DMS 273 treated with DMSO at 0.1 percent for 48 hours (cell line): ENCODE data around the gene S1PR4.

Source experiments
- DNase-seq: peaks from one replicate; lab custom pipeline; 2025; lab: John Stamatoyannopoulos, UW

The S1PR4 gene, protein sequence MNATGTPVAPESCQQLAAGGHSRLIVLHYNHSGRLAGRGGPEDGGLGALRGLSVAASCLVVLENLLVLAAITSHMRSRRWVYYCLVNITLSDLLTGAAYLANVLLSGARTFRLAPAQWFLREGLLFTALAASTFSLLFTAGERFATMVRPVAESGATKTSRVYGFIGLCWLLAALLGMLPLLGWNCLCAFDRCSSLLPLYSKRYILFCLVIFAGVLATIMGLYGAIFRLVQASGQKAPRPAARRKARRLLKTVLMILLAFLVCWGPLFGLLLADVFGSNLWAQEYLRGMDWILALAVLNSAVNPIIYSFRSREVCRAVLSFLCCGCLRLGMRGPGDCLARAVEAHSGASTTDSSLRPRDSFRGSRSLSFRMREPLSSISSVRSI

GRCh38 chr19:3178377-3178972 lies at the start of gene S1PR4:
Gene S1PR4 (plus strand): TSS chr19:3178769. CDS start chr19:3178793, 24 bp downstream.
- no peak for DNase-seq

- DNase-seq, result peak; percentile 13
These were observed 49.5 kb upstream of the S1PR4 start for GRCh38 chr19:3129112-3129511.

DNA sequence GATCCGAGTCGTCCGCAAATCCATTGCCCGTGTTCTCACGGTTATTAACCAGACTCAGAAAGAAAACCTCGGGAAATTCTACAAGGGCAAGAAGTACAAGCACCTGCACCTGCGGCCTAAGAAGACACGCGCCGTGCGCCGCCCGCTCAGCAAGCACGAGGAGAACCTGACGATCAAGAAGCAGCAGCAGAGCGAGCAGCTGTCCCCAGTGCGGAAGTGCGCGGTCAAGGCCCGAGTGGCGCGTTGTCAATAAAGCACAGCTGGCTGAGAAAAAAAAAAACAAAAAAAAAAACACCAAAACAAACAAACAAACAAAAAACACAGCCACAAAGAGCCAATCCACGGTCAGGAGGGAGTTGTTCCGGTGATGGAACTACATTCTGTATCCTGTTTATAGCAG lies 47.4 kb upstream of the S1PR4 start:
- DNase-seq, result no peak

GRCh38 chr19:3132971-3133792 lies 45.4 kb upstream of the S1PR4 start:
- peak; percentile 78 for DNase-seq

DNA sequence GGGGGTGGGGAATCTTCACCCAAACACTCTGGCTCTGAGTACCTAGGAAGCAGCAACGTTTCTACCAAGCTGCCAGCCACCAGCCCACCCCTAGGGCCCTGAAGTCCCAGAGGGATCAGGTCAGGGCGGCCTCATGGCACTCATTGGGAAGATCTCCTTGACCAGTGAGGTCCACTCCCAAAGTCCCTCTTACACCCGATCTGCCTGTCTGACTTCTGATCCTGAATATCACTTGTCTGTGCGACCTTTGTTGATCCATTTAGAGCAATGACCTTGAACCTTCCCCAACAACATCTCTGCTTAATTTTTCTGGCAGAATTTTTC lies 44.8 kb upstream of the S1PR4 start:
- DNase-seq, result no peak

DNA sequence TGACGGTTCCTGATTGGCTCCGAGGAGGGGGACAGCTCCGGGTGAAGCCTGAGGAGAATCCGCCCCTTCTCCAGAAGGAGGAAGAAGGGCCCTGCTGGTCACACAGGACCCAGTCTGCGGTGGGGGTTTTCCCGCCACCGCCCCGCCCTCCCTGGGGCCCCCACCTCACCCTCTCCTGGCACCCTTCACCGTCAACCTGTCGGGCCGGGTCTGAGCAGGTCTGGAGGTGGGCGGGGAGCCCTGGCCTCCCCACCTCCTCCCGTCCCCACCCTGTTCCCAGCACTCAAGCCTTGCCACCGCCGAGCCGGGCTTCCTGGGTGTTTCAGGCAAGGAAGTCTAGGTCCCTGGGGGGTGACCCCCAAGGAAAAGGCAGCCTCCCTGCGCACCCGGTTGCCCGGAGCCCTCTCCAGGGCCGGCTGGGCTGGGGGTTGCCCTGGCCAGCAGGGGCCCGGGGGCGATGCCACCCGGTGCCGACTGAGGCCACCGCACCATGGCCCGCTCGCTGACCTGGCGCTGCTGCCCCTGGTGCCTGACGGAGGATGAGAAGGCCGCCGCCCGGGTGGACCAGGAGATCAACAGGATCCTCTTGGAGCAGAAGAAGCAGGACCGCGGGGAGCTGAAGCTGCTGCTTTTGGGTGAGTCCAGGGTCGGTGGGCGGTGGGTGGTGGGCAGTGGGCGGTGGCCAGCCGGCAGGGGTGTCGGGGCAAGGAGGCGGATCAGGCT lies 42.4 kb upstream of the S1PR4 start, which contains the start of gene GNA15:
GNA15 (plus strand) TSS at position 73 of the 723 bp plus-strand sequence; CDS start at position 491, 418 bp downstream.
- DNase-seq, result no peak

DNA sequence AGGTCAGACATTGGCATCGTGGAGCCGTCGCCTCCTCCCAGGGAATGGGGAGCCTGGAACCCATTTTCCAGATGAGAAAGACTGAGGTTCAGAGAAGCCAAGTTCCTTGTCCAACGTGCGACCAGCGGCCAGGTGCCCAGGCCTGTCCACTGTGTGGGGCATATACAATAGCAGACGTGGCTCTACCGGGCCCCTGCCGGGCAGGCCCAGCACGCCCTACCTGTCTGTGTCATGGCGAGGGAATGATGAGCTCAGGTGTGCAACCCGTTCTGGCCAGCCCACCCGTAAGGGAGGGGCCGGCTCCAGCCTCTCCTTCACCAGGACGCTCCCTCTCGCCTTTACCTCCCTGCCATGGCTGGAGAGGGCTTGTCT lies 41.9 kb upstream of the S1PR4 start:
- no peak for DNase-seq

GRCh38 chr19:3137119-3137518 lies 41.5 kb upstream of the S1PR4 start:
- DNase-seq, result no peak

DNA sequence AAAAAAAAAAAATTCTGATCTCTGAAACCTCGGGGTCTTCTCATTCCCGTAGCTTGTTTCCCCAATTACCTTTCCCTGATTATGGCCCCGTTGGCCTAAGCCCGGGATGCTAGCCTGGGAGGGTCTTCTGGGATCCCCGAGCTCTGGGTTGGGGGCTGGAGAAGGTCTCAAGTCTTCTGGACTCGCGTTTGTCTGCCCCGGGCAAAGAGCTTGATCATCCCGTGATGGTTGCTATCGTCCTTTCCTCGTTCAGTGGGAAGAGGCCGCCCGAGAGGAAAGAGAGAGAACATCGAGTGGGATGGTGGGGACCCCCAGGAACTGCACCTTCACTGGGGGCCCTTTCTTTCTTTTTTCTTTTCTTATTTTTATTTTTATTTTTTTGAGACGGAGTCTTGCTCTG lies 40.3 kb upstream of the S1PR4 start:
- no peak for DNase-seq

GRCh38 chr19:3140667-3141038 lies 37.9 kb upstream of the S1PR4 start:
- DNase-seq, result no peak

- no peak for DNase-seq
These were observed 36.3 kb upstream of the S1PR4 start for GRCh38 chr19:3142292-3142670.

DNA sequence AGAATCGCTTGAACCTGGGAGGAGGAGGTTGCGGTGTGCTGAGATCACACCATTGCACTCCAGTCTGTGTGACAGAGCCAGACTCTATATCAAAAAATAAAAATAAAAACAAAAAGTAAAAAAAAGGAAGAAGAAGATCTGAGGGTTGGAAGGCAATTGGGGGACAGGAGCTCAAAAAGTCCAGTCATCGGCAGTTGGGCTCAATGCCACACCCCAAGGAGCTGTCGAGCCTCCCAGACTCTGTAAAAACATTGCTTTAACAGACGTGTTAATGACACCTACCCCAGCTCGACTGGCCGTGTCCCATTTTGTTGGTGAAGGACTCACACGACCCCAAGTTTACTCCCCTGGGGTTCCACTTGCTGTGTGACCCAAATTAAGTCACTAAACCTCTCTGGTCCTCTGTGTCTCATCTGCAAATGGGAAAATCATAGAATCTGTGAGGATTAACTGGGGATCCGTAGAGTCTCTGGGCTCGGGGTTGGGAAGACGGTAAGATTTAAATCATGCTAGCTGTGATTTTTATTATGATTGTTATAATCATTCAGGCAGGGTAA lies 35.7 kb upstream of the S1PR4 start:
- no peak for DNase-seq

DNA sequence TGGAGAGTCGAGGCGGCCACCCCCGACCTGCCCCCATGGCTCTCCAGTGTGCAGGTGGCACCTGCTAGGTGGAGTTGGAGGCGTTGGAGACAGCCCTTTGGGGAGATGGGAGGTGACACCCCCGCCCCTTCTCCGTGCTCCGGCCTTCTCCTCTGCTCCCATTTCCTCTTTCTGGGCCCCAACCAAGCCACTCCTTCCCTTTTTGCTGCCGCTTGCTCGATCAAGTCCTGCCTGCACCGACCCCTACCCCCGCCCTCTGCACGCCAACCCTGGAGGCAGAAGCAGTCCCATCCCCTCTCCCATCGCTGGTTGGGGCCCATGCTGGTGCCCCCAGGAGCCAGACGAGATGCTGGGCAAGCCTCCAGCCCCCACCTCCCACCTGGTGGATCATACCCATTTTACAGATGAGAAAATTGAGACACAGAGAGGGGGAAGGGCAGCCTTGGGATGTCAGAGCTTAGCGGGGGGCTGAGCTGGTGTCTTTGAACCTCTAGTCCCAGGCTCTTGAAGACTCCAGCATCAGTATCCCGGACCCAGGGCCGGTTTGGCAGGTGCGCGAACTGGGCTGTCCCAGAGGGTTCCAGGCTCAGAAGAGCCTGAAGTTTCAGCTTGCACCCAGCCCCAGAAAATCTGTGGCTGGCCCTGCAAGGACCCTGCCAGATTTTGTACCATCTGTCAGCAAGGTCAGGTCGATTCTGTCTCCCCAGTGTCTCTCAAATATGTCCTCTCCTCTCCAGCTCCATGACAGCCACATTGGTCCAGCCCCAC lies 32.5 kb upstream of the S1PR4 start:
- DNase-seq, result no peak

DNA sequence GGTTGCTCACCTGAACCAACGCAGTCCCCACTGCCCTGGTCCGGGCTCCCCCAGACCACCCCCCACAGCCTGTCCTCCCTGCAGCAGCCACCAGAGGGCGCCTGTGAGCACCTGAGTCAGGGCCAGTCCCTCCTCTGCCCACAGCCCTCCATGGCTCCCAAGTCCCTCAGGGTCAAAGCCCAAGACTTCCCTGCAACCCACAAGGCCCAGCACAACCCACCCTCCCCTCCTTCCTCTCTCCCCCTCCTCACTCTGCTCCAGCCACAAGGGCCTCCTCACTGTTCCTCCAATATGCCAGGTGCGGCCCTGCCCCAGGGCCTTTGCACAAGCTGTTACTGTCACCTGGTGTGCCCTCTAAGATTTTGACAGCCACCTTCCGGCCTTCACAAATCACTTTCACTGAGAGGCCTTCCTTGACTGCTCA lies 31.9 kb upstream of the S1PR4 start:
- no peak for DNase-seq

- DNase-seq, result no peak
These were observed 30.1 kb upstream of the S1PR4 start for GRCh38 chr19:3148503-3148902.

DNA sequence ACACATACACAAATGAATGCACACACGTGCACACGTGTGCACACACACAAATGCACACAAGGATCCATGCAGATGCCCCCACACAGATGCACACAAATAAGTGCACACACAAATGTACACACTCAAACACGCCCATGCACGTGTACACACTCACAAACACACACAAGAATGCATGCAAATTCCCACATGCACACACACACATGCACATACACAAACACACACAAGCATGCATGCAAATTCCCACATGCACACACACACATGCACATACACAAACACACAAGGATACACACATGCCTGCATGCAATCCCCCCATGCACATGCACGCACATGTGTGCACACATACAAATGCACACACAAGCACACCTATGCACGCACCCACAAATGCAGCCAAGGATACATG lies 29.5 kb upstream of the S1PR4 start:
- no peak for DNase-seq

DNA sequence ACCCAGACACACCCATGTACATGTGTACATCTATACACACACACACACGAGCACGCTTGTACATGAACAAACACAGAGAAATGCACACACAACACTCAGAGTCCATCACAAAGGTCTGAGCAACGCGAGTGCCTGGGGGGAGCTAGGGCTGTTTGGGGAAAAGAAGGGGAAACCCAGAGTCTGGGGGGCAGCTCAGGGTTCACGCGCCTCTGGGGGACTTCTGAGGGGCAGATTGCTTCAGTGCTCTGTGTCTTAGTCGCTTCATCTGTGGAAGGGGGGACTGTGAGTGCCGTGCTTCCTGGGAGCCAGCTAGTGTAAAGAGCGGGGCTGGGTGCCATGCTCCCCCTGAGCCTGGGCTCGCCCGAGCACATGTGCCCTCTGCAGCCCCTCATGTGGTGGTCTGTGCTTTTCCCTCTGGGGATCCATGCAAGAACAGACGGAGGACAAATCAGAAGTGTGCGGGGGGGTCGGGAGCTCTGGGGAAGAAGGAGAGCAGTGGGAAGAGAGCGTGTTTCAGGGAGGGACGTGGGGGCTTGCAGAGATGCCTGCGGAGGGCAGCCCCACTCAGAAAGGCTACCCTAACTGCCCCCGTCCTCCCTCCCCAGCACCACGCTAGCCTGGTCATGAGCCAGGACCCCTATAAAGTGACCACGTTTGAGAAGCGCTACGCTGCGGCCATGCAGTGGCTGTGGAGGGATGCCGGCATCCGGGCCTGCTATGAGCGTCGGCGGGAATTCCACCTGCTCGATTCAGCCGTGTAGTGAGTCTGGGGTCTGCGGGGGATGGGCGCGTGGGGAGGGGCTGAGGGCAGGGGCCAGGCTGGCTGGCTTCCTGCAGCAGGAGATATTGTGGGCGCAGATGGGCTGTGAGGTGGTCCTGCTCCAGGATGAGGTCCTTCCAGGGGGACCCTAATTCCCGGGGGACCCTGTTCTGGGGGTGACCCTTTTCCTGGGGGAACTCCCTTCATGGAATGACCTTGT lies 28.8 kb upstream of the S1PR4 start:
- no peak for DNase-seq

DNA sequence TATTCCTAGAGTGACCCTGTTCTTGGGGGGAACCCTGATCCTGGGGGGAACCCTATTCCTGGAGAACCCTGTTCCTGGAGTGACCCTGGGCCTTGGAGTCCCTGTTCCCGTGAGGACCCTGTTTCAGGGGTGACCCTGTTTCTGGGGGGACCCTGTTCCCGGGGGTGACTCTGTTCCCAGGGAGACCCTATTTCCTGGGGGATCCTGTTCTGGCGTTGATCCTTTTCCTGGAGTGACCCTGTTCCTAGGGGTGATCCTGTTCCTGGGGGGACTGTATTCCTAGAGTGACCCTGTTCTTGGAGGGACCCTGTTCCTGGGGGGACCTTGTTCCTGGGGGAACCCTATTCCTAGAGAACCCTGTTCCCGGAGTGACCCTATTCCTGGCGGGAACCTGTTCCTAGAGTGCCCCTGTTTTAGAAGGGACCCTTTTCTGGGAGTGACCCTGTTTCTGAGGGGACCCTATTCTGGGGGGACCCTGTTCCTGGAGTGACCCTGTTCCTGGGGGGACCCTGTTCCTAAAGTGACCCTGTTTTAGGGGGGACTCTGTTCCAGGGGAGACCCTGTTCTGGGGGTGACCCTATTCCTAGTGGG lies 27.7 kb upstream of the S1PR4 start:
- DNase-seq, result no peak

GRCh38 chr19:3151563-3152418 lies 26.8 kb upstream of the S1PR4 start:
- DNase-seq, result no peak
